Measurements from ENCODE around the gene STX19. TPM values are rescaled to one million over a fixed set of nuclear protein-coding genes. Genes with fewer than 3 reads are reported as not detected.

The STX19 gene
- total and polyA plus RNA-seq, 2 experiments from 2014 or later, result not detected

GRCh38 chr3:94064243-94064860 is 36.0 kb upstream of the STX19 start:
- no peak for DNase-seq
- no peaks in the 10 kb centered on the region for H3K36me3 ChIP-seq (ENCODE audit: low read depth)
- H3K9ac ChIP-seq, result peak overlapping the region; percentile 97
- peak overlapping the region; percentile 97 for H3K4me3 ChIP-seq
- in situ Hi-C loops (cut with MboI), result no loop called here
- H3K9me2 ChIP-seq (ENCODE audit: insufficient read depth), result no peaks in the 10 kb centered on the region
- no peaks in the 10 kb centered on the region for H3K27me3 ChIP-seq (replicated peaks; ENCODE audit: insufficient read depth)
- H3K4me1 ChIP-seq (ENCODE audit: insufficient read depth), result peaks cover 7% of the 10 kb centered on the region
- peak overlapping the region; percentile 98; the same call in 1 of the 2 replicates for H3K27ac ChIP-seq
- WGBS, 2 experiments (ENCODE audit: low coverage in 1 of 2, low lambda C conversion rate in 2 of 2, missing lambda C conversion rate in 2 of 2), result 74 to 75% methylated on average over 6 of the region's 6 CpGs
- no peaks in the 10 kb centered on the region for H4K20me1 ChIP-seq (ENCODE audit: insufficient read depth)
- H3K4me2 ChIP-seq (ENCODE audit: unreplicated experiment), result peak overlapping the region; percentile 98
- peaks cover 24% of the 10 kb centered on the region for H3K79me2 ChIP-seq (ENCODE audit: insufficient read depth)
- H2AFZ ChIP-seq, result peak overlapping the region; percentile 98; the same call in 1 of the 2 replicates
- H3F3A ChIP-seq (ENCODE audit: insufficient read depth), result peaks cover 17% of the 10 kb centered on the region
- H3K9me3 ChIP-seq (ENCODE audit: low read depth), result no peaks in the 10 kb centered on the region
- no peak for TF ChIP-seq EZH2 (IDR thresholded peaks at IDR 0.05; ENCODE audit: insufficient read depth, poor library complexity, severe bottlenecking)
- no peak for TF ChIP-seq EZH2phosphoT487 (IDR thresholded peaks at IDR 0.05; ENCODE audit: insufficient read depth, low read depth)

- H3K9me3 ChIP-seq (ENCODE audit: low read depth), result no peaks in the 10 kb centered on the region
- peaks cover 7% of the 10 kb centered on the region for H3K4me1 ChIP-seq (ENCODE audit: insufficient read depth)
- H3K79me2 ChIP-seq (ENCODE audit: insufficient read depth), result peaks cover 24% of the 10 kb centered on the region
- no peaks in the 10 kb centered on the region for H3K27me3 ChIP-seq (replicated peaks; ENCODE audit: insufficient read depth)
- H3K4me3 ChIP-seq, result peak overlapping the region; percentile 97
- H2AFZ ChIP-seq, result peak overlapping the region; percentile 98
- peaks cover 17% of the 10 kb centered on the region for H3F3A ChIP-seq (ENCODE audit: insufficient read depth)
- DNase-seq, result peak; percentile 43
- no peaks in the 10 kb centered on the region for H3K36me3 ChIP-seq (ENCODE audit: low read depth)
- WGBS, 2 experiments (ENCODE audit: low coverage in 1 of 2, low lambda C conversion rate in 2 of 2, missing lambda C conversion rate in 2 of 2), result 45 to 49% methylated on average over 17 of the region's 17 CpGs
- in situ Hi-C loops (cut with MboI), result no loop called here
- H3K9ac ChIP-seq, result peak overlapping the region; percentile 97
- no peaks in the 10 kb centered on the region for H4K20me1 ChIP-seq (ENCODE audit: insufficient read depth)
- TF ChIP-seq EZH2 (IDR thresholded peaks at IDR 0.05; ENCODE audit: insufficient read depth, poor library complexity, severe bottlenecking) (no peak), EZH2phosphoT487 (IDR thresholded peaks at IDR 0.05; ENCODE audit: insufficient read depth, low read depth) (no peak)
- H3K9me2 ChIP-seq (ENCODE audit: insufficient read depth), result no peaks in the 10 kb centered on the region
- H3K27ac ChIP-seq, result peak overlapping the region; percentile 98
- peak overlapping the region; percentile 98 for H3K4me2 ChIP-seq (ENCODE audit: unreplicated experiment)
Observed at GRCh38 chr3:94063496-94064119, 35.2 kb upstream of the STX19 start.

GRCh38 chr3:94062513-94063404 is 34.4 kb upstream of the STX19 start, which contains the start of the genes DHFR2 and NSUN3:
TSS of gene DHFR2 (minus strand) at chr3:94062916. CDS start at chr3:94061511, 1,405 bp downstream.
TSS of gene NSUN3 (plus strand) at chr3:94063061. CDS start at chr3:94063127, 66 bp downstream.
- H3K9me2 ChIP-seq (ENCODE audit: insufficient read depth), result no peaks in the 10 kb centered on the region
- in situ Hi-C loops (cut with MboI), result no loop called here
- H3K4me1 ChIP-seq (ENCODE audit: insufficient read depth), result peaks cover 7% of the 10 kb centered on the region
- peaks cover 24% of the 10 kb centered on the region for H3K79me2 ChIP-seq (ENCODE audit: insufficient read depth)
- peaks cover 17% of the 10 kb centered on the region for H3F3A ChIP-seq (ENCODE audit: insufficient read depth)
- peak within 1 kb of the TSS; percentile 98 for H2AFZ ChIP-seq
- H3K9ac ChIP-seq, result peak within 1 kb of the TSS; percentile 97
- DNase-seq, result peak; percentile 99
- no peaks in the 10 kb centered on the region for H3K36me3 ChIP-seq (ENCODE audit: low read depth)
- H3K27me3 ChIP-seq (replicated peaks; ENCODE audit: insufficient read depth), result no peaks in the 10 kb centered on the region
- WGBS, 2 experiments (ENCODE audit: low coverage in 1 of 2, low lambda C conversion rate in 2 of 2, missing lambda C conversion rate in 2 of 2), result 0 to 1% methylated on average over 52 of the region's 52 CpGs
- peak within 1 kb of the TSS; percentile 97 for H3K4me3 ChIP-seq
- H3K9me3 ChIP-seq (ENCODE audit: low read depth), result no peaks in the 10 kb centered on the region
- H3K27ac ChIP-seq, result peak within 1 kb of the TSS; percentile 98
- H4K20me1 ChIP-seq (ENCODE audit: insufficient read depth), result no peaks in the 10 kb centered on the region
- no peak for TF ChIP-seq EZH2 (IDR thresholded peaks at IDR 0.05; ENCODE audit: insufficient read depth, poor library complexity, severe bottlenecking)
- TF ChIP-seq EZH2phosphoT487 (IDR thresholded peaks at IDR 0.05; ENCODE audit: insufficient read depth, low read depth), result no peak
- peak within 1 kb of the TSS; percentile 98 for H3K4me2 ChIP-seq (ENCODE audit: unreplicated experiment)

GRCh38 chr3:94061297-94061696 is 32.9 kb upstream of the STX19 start:
- Histone ChIP-seq H3K4me1 (ENCODE audit: insufficient read depth) (peaks cover 7% of the 10 kb centered on the region), H3K4me3 (no peak overlapping the region), H3K9ac (no peak overlapping the region), H2AFZ (no peak overlapping the region), H3K4me2 (ENCODE audit: unreplicated experiment) (peak overlapping the region; percentile 98), H3K27me3 (replicated peaks; ENCODE audit: insufficient read depth) (no peaks in the 10 kb centered on the region), H3K36me3 (ENCODE audit: low read depth) (no peaks in the 10 kb centered on the region), H3K9me3 (ENCODE audit: low read depth) (no peaks in the 10 kb centered on the region), H3K27ac (no peak overlapping the region), H3K79me2 (ENCODE audit: insufficient read depth) (peaks cover 24% of the 10 kb centered on the region), H3F3A (ENCODE audit: insufficient read depth) (peaks cover 17% of the 10 kb centered on the region), H4K20me1 (ENCODE audit: insufficient read depth) (no peaks in the 10 kb centered on the region), H3K9me2 (ENCODE audit: insufficient read depth) (no peaks in the 10 kb centered on the region)
- 93% methylated on average over 13 of the region's 13 CpGs for WGBS, 2 experiments (ENCODE audit: low coverage in 1 of 2, low lambda C conversion rate in 2 of 2, missing lambda C conversion rate in 2 of 2)
- DNase-seq, result no peak
- in situ Hi-C loops (cut with MboI), result no loop called here
- TF ChIP-seq EZH2 (IDR thresholded peaks at IDR 0.05; ENCODE audit: insufficient read depth, poor library complexity, severe bottlenecking) (no peak), EZH2phosphoT487 (IDR thresholded peaks at IDR 0.05; ENCODE audit: insufficient read depth, low read depth) (no peak)

Measured in GM23248 (cell line).